Mesenchymal stem cell (in vitro differentiated cells and primary cell): Measurements from ENCODE around the gene SRPRB.

ENCODE experiments used
- DNase-seq: peaks from one replicate; pipeline ENCODE4 v3.0.0-alpha.2; 2013
- H2AFZ ChIP-seq: one replicate; pipeline ENCODE4 v1.6.1; 2013; ENCODE audit warnings: low read depth, mild to moderate bottlenecking, control low read depth, inconsistent platforms, low read length, moderate library complexity
- H2AK5ac ChIP-seq: 2 replicates; pipeline ENCODE4 v1.6.1; 2013; ENCODE audit warnings: low read length, moderate library complexity, mild to moderate bottlenecking, inconsistent platforms; ENCODE audit not compliant: severe bottlenecking
- H2BK120ac ChIP-seq: one replicate; pipeline ENCODE4 v1.6.1; 2013; ENCODE audit warnings: low read depth, mild to moderate bottlenecking, inconsistent platforms, low read length, moderate library complexity
- H2BK12ac ChIP-seq, 2 experiments: one replicate each; pipeline ENCODE4 v1.6.1; 2013; ENCODE audit warnings: inconsistent platforms in 2 of 2, low read length in 2 of 2, mild to moderate bottlenecking in 2 of 2, moderate library complexity in 2 of 2, control low read depth in 1 of 2
- H2BK15ac ChIP-seq: one replicate; pipeline ENCODE4 v1.6.1; 2013; ENCODE audit warnings: mild to moderate bottlenecking, low read depth, inconsistent platforms; ENCODE audit not compliant: poor library complexity, severe bottlenecking
- H2BK5ac ChIP-seq: 2 replicates; pipeline ENCODE4 v1.6.1; 2013; ENCODE audit warnings: low read depth, mild to moderate bottlenecking, low read length, control low read depth, inconsistent platforms; ENCODE audit not compliant: poor library complexity, severe bottlenecking
- H3K14ac ChIP-seq, 2 experiments: one replicate each; pipeline ENCODE4 v1.6.1; 2013; ENCODE audit warnings: inconsistent platforms in 2 of 2, low read length in 2 of 2, control low read depth in 1 of 2, mild to moderate bottlenecking in 1 of 2, moderate library complexity in 1 of 2
- H3K18ac ChIP-seq, 2 experiments: one replicate each; pipeline ENCODE4 v1.6.1; 2013; ENCODE audit warnings: inconsistent platforms in 2 of 2, low read length in 2 of 2, control low read depth in 1 of 2, low read depth in 1 of 2, mild to moderate bottlenecking in 1 of 2
- H3K23ac ChIP-seq, 2 experiments: one replicate each; pipeline ENCODE4 v1.6.1; 2013; ENCODE audit warnings: inconsistent platforms in 2 of 2, low read length in 2 of 2, mild to moderate bottlenecking in 2 of 2, moderate library complexity in 2 of 2, control low read depth in 1 of 2
- H3K27ac ChIP-seq: 2 replicates; pipeline ENCODE4 v1.5.1; 2013; ENCODE audit warnings: mild to moderate bottlenecking, moderate library complexity, low read length, control low read depth, inconsistent platforms; ENCODE audit not compliant: poor library complexity, severe bottlenecking
- H3K27me3 ChIP-seq, 2 experiments: 2 replicates each; pipeline versions ENCODE4 v1.6.1 to v1.7.0; 2013; ENCODE audit warnings: low read length in 2 of 2, mild to moderate bottlenecking in 2 of 2, moderate library complexity in 2 of 2, control low read depth in 1 of 2, inconsistent platforms in 1 of 2; ENCODE audit not compliant: control insufficient read depth in 1 of 2, insufficient read depth in 1 of 2
- H3K36me3 ChIP-seq, 2 experiments: 2 replicates each; pipeline versions ENCODE4 v1.6.1 to v1.7.0; 2013; ENCODE audit warnings: low read length in 2 of 2, control low read depth in 1 of 2, inconsistent platforms in 1 of 2, low read depth in 1 of 2, mild to moderate bottlenecking in 1 of 2; ENCODE audit not compliant: insufficient read depth in 2 of 2, control insufficient read depth in 1 of 2
- H3K4ac ChIP-seq, 2 experiments: one replicate each; pipeline ENCODE4 v1.6.1; 2013; ENCODE audit warnings: inconsistent platforms in 2 of 2, low read length in 2 of 2, mild to moderate bottlenecking in 2 of 2, moderate library complexity in 2 of 2, control low read depth in 1 of 2, low read depth in 1 of 2
- H3K4me1 ChIP-seq: 2 replicates; pipeline ENCODE4 v1.6.1; 2013; ENCODE audit warnings: low read depth, low read length, control low read depth; ENCODE audit not compliant: control insufficient read depth, insufficient read depth
- H3K4me2 ChIP-seq: 2 replicates; pipeline ENCODE4 v1.6.1; 2013; ENCODE audit warnings: low read length, mild to moderate bottlenecking, inconsistent platforms; ENCODE audit not compliant: poor library complexity, severe bottlenecking
- H3K4me3 ChIP-seq, 2 experiments: 2 replicates each; pipeline versions ENCODE4 v1.5.1 to v1.7.0; 2013; ENCODE audit warnings: low read length in 2 of 2, mild to moderate bottlenecking in 2 of 2, control low read depth in 1 of 2, low read depth in 1 of 2; ENCODE audit not compliant: insufficient read depth in 1 of 2
- H3K79me1 ChIP-seq: replicated peaks from 2 replicates; pipeline ENCODE4 v1.6.1; 2013; ENCODE audit warnings: mild to moderate bottlenecking, control low read depth, low read length, inconsistent platforms; ENCODE audit not compliant: poor library complexity, severe bottlenecking
- H3K9ac ChIP-seq: 2 replicates; pipeline ENCODE4 v1.7.0; 2013; ENCODE audit warnings: mild to moderate bottlenecking, low read length, moderate library complexity
- H3K9me3 ChIP-seq: 2 replicates; pipeline ENCODE4 v1.7.0; 2013; ENCODE audit warnings: mild to moderate bottlenecking, low read length; ENCODE audit not compliant: control insufficient read depth
- H4K8ac ChIP-seq: one replicate; pipeline ENCODE4 v1.6.1; 2013; ENCODE audit warnings: inconsistent platforms, mild to moderate bottlenecking, low read length, moderate library complexity
- H4K91ac ChIP-seq: one replicate; pipeline ENCODE4 v1.6.1; 2013; ENCODE audit warnings: mild to moderate bottlenecking, low read length, inconsistent platforms
- WGBS: methylation state at CpG from one replicate; pipeline ENCODE4 v1.1.7; 2013; ENCODE audit warnings: mixed read lengths; 5-methylcytosine and 5-hydroxymethylcytosine counted together

The SRPRB gene

GRCh38 chr3:133835418-133835743 lies 29.8 kb downstream of the SRPRB start:
- Histone ChIP-seq H3K4me2 (no peak overlapping the region), H3K27ac (no peak overlapping the region), H3K79me1 (no peaks in the 10 kb centered on the region), H3K23ac (no peak overlapping the region), H3K18ac (peak overlapping the region in 1 of 2 experiments; percentile 14), H2AFZ (no peak overlapping the region), H3K4me1 (peaks cover 2% of the 10 kb centered on the region), H2BK5ac (no peak overlapping the region), H4K91ac (no peak overlapping the region), H2BK15ac (no peak overlapping the region), H2BK12ac (no peak overlapping the region), H3K36me3 (peaks cover 0 to 31% of the 10 kb centered on the region in 2 experiments), H3K27me3 (peaks cover 7 to 11% of the 10 kb centered on the region in 2 experiments), H3K9ac (no peak overlapping the region), H3K4ac (no peak overlapping the region), H3K14ac (peak overlapping the region in 1 of 2 experiments; percentile 14), H3K4me3 (no peak overlapping the region), H3K9me3 (no peaks in the 10 kb centered on the region), H2BK120ac (no peak overlapping the region), H2AK5ac (no peak overlapping the region), H4K8ac (no peak overlapping the region)
- no peak for DNase-seq
- WGBS, result 93% methylated on average over 3 of the region's 3 CpGs

DNA sequence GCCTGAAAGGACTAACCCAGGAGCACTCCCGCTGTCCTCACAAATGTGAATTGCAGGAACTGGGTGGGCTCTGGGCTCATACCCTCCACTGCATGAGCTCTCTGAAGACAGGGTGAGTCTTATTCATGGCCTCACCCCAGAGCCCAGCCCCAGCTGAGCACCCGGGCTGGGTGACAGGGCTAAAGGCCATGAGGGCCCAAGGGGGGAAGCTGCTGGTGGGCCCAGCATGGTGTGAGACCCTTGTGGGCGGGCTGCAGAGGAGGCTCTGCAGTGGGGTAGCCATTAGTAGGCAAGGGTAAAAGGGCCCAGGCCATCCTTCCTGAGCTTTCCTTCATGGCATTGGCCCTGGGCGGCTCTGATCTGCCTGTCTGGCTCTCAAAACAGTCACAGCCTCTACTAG lies 30.3 kb downstream of the SRPRB start:
- H3K9me3 ChIP-seq, result no peaks in the 10 kb centered on the region
- H3K27ac ChIP-seq, result no peak overlapping the region
- H2BK15ac ChIP-seq, result no peak overlapping the region
- 93% methylated on average over 4 of the region's 4 CpGs for WGBS
- peaks cover 4 to 11% of the 10 kb centered on the region in 2 experiments for H3K27me3 ChIP-seq
- no peak overlapping the region for H3K4me2 ChIP-seq
- H2BK5ac ChIP-seq, result no peak overlapping the region
- H4K8ac ChIP-seq, result no peak overlapping the region
- no peak overlapping the region for H3K18ac ChIP-seq
- no peak overlapping the region for H3K14ac ChIP-seq
- no peak overlapping the region for H2AK5ac ChIP-seq
- H2BK120ac ChIP-seq, result no peak overlapping the region
- peaks cover 2% of the 10 kb centered on the region for H3K4me1 ChIP-seq
- H3K4ac ChIP-seq, result no peak overlapping the region
- H2BK12ac ChIP-seq, result no peak overlapping the region
- no peak overlapping the region for H4K91ac ChIP-seq
- no peak for DNase-seq
- no peaks in the 10 kb centered on the region for H3K79me1 ChIP-seq
- H3K36me3 ChIP-seq, result peaks cover 0 to 31% of the 10 kb centered on the region in 2 experiments
- H2AFZ ChIP-seq, result no peak overlapping the region
- no peak overlapping the region for H3K4me3 ChIP-seq
- no peak overlapping the region for H3K23ac ChIP-seq
- no peak overlapping the region for H3K9ac ChIP-seq

DNA sequence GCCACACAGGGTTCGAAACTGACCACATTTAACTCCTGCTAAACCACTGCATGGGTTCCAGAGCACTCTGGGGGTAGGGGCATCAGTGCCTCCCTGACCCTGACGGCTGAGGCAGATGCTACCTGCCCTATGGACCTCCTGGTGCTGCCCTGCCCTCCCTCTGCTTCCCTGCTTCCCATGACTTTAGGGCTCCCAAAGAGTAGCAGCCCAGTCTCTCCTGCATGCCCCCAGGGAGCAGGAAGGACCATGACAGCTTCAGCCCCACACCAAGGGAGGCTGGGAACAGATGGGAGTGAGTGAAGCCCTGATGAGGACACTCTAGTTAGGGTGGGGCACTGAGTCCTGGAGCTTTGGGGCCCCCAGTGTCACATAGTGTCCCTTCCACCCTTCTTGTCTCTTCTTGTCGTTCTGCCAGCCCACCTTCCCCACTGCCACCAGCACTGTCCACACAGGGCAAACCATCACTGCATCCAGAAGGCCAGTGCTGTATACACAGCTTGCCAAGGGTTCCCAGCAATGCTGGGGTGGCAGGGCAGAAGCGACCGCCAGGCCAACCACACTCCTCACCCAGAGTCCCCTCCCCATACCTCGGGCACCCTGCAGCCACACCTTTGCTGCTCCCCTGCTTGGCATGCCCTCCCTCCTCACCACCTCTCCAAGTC lies 31.0 kb downstream of the SRPRB start:
- DNase-seq, result no peak
- Histone ChIP-seq H2BK5ac (no peak overlapping the region), H3K79me1 (no peaks in the 10 kb centered on the region), H4K91ac (no peak overlapping the region), H2BK12ac (no peak overlapping the region), H3K9me3 (no peaks in the 10 kb centered on the region), H2BK120ac (no peak overlapping the region), H3K4me2 (no peak overlapping the region), H3K23ac (no peak overlapping the region), H2AFZ (no peak overlapping the region), H4K8ac (no peak overlapping the region), H3K4me3 (no peak overlapping the region), H3K9ac (no peak overlapping the region), H3K4me1 (peaks cover 2% of the 10 kb centered on the region), H3K4ac (no peak overlapping the region), H3K18ac (no peak overlapping the region), H3K27me3 (peaks cover 9 to 11% of the 10 kb centered on the region in 2 experiments), H2AK5ac (no peak overlapping the region), H3K36me3 (peaks cover 0 to 31% of the 10 kb centered on the region in 2 experiments), H3K27ac (no peak overlapping the region), H3K14ac (peak overlapping the region in 1 of 2 experiments; percentile 57), H2BK15ac (no peak overlapping the region)
- WGBS, result 82% methylated on average over 6 of the region's 6 CpGs

- Histone ChIP-seq H2BK5ac (no peak overlapping the region), H3K4me1 (peaks cover 2% of the 10 kb centered on the region), H3K9me3 (no peaks in the 10 kb centered on the region), H3K9ac (no peak overlapping the region), H3K14ac (peak overlapping the region in 1 of 2 experiments; percentile 61), H4K8ac (no peak overlapping the region), H3K4me3 (no peak overlapping the region), H2BK120ac (no peak overlapping the region), H2BK12ac (no peak overlapping the region), H3K27ac (no peak overlapping the region), H2AFZ (no peak overlapping the region), H3K4ac (no peak overlapping the region), H2BK15ac (peak overlapping the region; percentile 20), H3K79me1 (no peaks in the 10 kb centered on the region), H3K4me2 (no peak overlapping the region), H2AK5ac (no peak overlapping the region), H3K18ac (no peak overlapping the region), H3K27me3 (peaks cover 11 to 13% of the 10 kb centered on the region in 2 experiments), H3K23ac (no peak overlapping the region), H3K36me3 (peaks cover 0 to 31% of the 10 kb centered on the region in 2 experiments), H4K91ac (no peak overlapping the region)
- no peak for DNase-seq
- WGBS, result 87% methylated on average over 21 of the region's 22 CpGs
Observed at GRCh38 chr3:133837487-133838295, 32.1 kb downstream of the SRPRB start.
